GM10266 (cell line): ENCODE measurements around the gene APBA2.

Experiments
- DNase-seq: peaks from one replicate; pipeline ENCODE4 v3.0.0; 2012; ENCODE audit errors: extremely low spot score
- TF ChIP-seq, protein P1 (sequence below): IDR thresholded peaks from 2 replicates; pipeline ENCODE4 v1.5.1; 2012; ENCODE audit warnings: mild to moderate bottlenecking, low read depth; ENCODE audit not compliant: control insufficient read depth, insufficient read depth; ENCODE audit errors: missing control alignments

APBA2 gene

GRCh38 chr15:29114221-29115092 lies 228.7 kb downstream of the APBA2 start:
- TF ChIP-seq, protein P1, sequence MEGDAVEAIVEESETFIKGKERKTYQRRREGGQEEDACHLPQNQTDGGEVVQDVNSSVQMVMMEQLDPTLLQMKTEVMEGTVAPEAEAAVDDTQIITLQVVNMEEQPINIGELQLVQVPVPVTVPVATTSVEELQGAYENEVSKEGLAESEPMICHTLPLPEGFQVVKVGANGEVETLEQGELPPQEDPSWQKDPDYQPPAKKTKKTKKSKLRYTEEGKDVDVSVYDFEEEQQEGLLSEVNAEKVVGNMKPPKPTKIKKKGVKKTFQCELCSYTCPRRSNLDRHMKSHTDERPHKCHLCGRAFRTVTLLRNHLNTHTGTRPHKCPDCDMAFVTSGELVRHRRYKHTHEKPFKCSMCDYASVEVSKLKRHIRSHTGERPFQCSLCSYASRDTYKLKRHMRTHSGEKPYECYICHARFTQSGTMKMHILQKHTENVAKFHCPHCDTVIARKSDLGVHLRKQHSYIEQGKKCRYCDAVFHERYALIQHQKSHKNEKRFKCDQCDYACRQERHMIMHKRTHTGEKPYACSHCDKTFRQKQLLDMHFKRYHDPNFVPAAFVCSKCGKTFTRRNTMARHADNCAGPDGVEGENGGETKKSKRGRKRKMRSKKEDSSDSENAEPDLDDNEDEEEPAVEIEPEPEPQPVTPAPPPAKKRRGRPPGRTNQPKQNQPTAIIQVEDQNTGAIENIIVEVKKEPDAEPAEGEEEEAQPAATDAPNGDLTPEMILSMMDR: no peak
- no peak for DNase-seq

- DNase-seq: no peak
- TF ChIP-seq, protein P1: peak; percentile 11
These were observed 229.6 kb downstream of the APBA2 start for GRCh38 chr15:29115093-29115991.

GRCh38 chr15:29116970-29117700 lies 231.4 kb downstream of the APBA2 start:
- no peak for DNase-seq
- TF ChIP-seq, protein P1: no peak

GRCh38 chr15:29117778-29118177 lies 232.0 kb downstream of the APBA2 start:
- no peak for DNase-seq

GRCh38 chr15:29119847-29120246 lies 234.1 kb downstream of the APBA2 start:
- DNase-seq: no peak
- TF ChIP-seq, protein P1: no peak

More at GRCh38 chr15:29117778-29118177, 232.0 kb downstream of the APBA2 start:
- TF ChIP-seq, protein P1: no peak

DNA sequence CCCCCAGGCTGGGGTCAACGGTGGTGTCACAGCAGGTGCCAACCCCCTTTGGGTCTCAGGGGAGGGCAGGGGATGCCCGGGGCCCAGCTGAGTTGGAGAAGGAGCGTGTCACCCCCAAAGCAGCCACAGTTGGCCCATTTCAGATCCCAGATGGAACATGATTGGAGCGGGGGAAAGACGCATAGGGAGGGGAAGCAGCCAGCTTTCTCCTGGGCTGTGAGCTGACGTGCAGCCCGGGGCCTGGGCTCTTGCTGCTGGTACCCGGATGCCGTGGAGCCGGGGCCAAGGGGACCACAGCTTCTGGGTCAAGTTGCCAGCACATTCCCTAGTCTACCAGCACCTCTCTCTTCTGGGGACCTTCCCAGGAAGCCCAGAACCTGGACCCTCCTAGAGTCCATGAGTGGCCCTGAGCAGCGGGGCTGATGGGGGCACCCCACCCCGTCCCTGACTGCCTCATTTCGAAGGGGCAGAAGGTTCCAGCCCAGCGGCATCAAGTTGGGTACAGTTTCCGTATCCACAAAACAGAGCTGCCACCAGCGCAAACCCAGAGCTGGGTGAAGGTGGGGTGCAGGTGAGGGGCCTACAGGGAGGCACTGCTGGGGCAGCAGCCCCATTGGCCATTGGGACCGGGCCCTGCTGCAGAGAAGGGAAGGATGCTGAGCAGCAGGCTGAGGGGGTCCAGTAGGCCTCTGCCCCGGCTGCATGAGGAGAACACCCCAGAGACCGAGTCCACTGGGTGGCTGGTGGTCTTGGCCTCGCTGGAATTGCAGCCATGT lies 235.0 kb downstream of the APBA2 start:
- no peak for DNase-seq
- TF ChIP-seq, protein P1: no peak
